ENCODE measurements around the gene ZDHHC1.

The ZDHHC1 gene

GRCh38 chr16:67429799-67430503 lies 13.7 kb upstream of the ZDHHC1 start:
- no peak for DNase-seq (ENCODE audit: extremely low read depth, insufficient read length)
- TF ChIP-seq CTCF (IDR thresholded peaks at IDR 0.05; ENCODE audit: insufficient read depth, low read length, poor library complexity, severe bottlenecking): no peak
- Histone ChIP-seq H3K27me3 (replicated peaks; ENCODE audit: control insufficient read depth, insufficient read depth, low read length) (peaks cover 4% of the 10 kb centered on the region), H3K36me3 (ENCODE audit: control insufficient read depth, insufficient read depth, low read length) (no peaks in the 10 kb centered on the region; the same call in 1 of the 2 replicates), H3K4me3 (replicated peaks; ENCODE audit: low read depth, low read length) (no peak overlapping the region)

- Histone ChIP-seq H3K36me3 (ENCODE audit: control insufficient read depth, insufficient read depth, low read length) (no peaks in the 10 kb centered on the region; the same call in 1 of the 2 replicates), H3K4me3 (replicated peaks; ENCODE audit: low read depth, low read length) (no peak overlapping the region), H3K27me3 (replicated peaks; ENCODE audit: control insufficient read depth, insufficient read depth, low read length) (peaks cover 4% of the 10 kb centered on the region)
- TF ChIP-seq CTCF (IDR thresholded peaks at IDR 0.05; ENCODE audit: insufficient read depth, low read length, poor library complexity, severe bottlenecking): no peak
- DNase-seq (ENCODE audit: extremely low read depth, insufficient read length): no peak
Measured at GRCh38 chr16:67429053-67429798, 12.9 kb upstream of the ZDHHC1 start.

GRCh38 chr16:67428146-67428731 lies 12.0 kb upstream of the ZDHHC1 start:
- Histone ChIP-seq H3K36me3 (ENCODE audit: control insufficient read depth, insufficient read depth, low read length) (no peaks in the 10 kb centered on the region; the same call in 1 of the 2 replicates), H3K27me3 (replicated peaks; ENCODE audit: control insufficient read depth, insufficient read depth, low read length) (peaks cover 4% of the 10 kb centered on the region), H3K4me3 (replicated peaks; ENCODE audit: low read depth, low read length) (no peak overlapping the region)
- DNase-seq (ENCODE audit: extremely low read depth, insufficient read length): no peak
- TF ChIP-seq CTCF (IDR thresholded peaks at IDR 0.05; ENCODE audit: insufficient read depth, low read length, poor library complexity, severe bottlenecking): peak; percentile 94

GRCh38 chr16:67426950-67427349 lies 10.7 kb upstream of the ZDHHC1 start:
- DNase-seq (ENCODE audit: extremely low read depth, insufficient read length): no peak
- Histone ChIP-seq H3K27me3 (replicated peaks; ENCODE audit: control insufficient read depth, insufficient read depth, low read length) (peaks cover 4% of the 10 kb centered on the region), H3K36me3 (ENCODE audit: control insufficient read depth, insufficient read depth, low read length) (no peaks in the 10 kb centered on the region), H3K4me3 (replicated peaks; ENCODE audit: low read depth, low read length) (no peak overlapping the region)
- TF ChIP-seq CTCF (IDR thresholded peaks at IDR 0.05; ENCODE audit: insufficient read depth, low read length, poor library complexity, severe bottlenecking): no peak

GRCh38 chr16:67426022-67426421 lies 9.7 kb upstream of the ZDHHC1 start:
- TF ChIP-seq CTCF (IDR thresholded peaks at IDR 0.05; ENCODE audit: insufficient read depth, low read length, poor library complexity, severe bottlenecking): no peak
- DNase-seq (ENCODE audit: extremely low read depth, insufficient read length): no peak
- Histone ChIP-seq H3K36me3 (ENCODE audit: control insufficient read depth, insufficient read depth, low read length) (no peaks in the 10 kb centered on the region), H3K4me3 (replicated peaks; ENCODE audit: low read depth, low read length) (no peak overlapping the region), H3K27me3 (replicated peaks; ENCODE audit: control insufficient read depth, insufficient read depth, low read length) (peaks cover 2% of the 10 kb centered on the region)
